Neutrophil (primary cell): ENCODE measurements around the gene RCE1.

Source experiments
- H3K27ac ChIP-seq: fragments of 200-600 bp; sonication (generic); 2 replicates; pipeline ENCODE4 v1.5.1; 2016; ENCODE audit warnings: mild to moderate bottlenecking, moderate library complexity
- H3K27me3 ChIP-seq: fragments of 200-600 bp; sonication (generic); 2 replicates; pipeline ENCODE4 v1.6.0; 2016; ENCODE audit warnings: mild to moderate bottlenecking
- H3K36me3 ChIP-seq: fragments of 200-600 bp; sonication (generic); 2 replicates; pipeline ENCODE4 v1.5.1; 2017
- H3K4me1 ChIP-seq, 2 experiments: fragments of 200-600 bp in 1 of 2; sonication (generic) in 1 of 2; 1 replicate in 1 of 2; 2 replicates in 1 of 2; pipeline versions ENCODE4 v1.5.1 to v1.6.1; 2013 to 2016; ENCODE audit warnings: low read depth in 1 of 2, low read length in 1 of 2, mild to moderate bottlenecking in 1 of 2, moderate library complexity in 1 of 2; ENCODE audit not compliant: control insufficient read depth in 1 of 2, insufficient read depth in 1 of 2
- H3K4me3 ChIP-seq, 2 experiments: fragments of 200-600 bp in 1 of 2; sonication (generic) in 1 of 2; 1 replicate in 1 of 2; 2 replicates in 1 of 2; pipeline ENCODE4 v1.5.1; 2013 to 2016; ENCODE audit warnings: low read depth in 1 of 2, low read length in 1 of 2, mild to moderate bottlenecking in 1 of 2, moderate library complexity in 1 of 2
- H3K9me3 ChIP-seq: fragments of 200-600 bp; sonication (generic); 2 replicates; pipeline ENCODE4 v1.5.1; 2016
- TF ChIP-seq, protein P1 (sequence below): fragments of 200-600 bp; sonication (generic); IDR thresholded peaks from 2 replicates; pipeline ENCODE4 v1.5.1; 2016; ENCODE audit warnings: antibody characterized with exemption

RCE1 gene

DNA sequence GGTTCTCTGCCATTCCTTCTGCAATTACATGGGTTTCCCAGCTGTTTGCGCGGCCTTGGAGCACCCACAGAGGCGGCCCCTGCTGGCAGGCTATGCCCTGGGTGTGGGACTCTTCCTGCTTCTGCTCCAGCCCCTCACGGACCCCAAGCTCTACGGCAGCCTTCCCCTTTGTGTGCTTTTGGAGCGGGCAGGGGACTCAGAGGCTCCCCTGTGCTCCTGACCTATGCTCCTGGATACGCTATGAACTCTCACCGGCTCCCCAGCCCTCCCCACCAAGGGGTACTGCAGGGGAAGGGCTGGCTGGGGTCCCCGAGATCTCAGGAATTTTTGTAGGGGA lies 2.6 kb downstream of the RCE1 start:
- Histone ChIP-seq H3K27ac (no peak overlapping the region), H3K36me3 (peaks cover 33% of the 10 kb centered on the region), H3K27me3 (no peaks in the 10 kb centered on the region), H3K9me3 (no peaks in the 10 kb centered on the region), H3K4me3 (no peak overlapping the region), H3K4me1 (peaks cover 26 to 27% of the 10 kb centered on the region in 2 experiments)
- TF ChIP-seq, protein P1, sequence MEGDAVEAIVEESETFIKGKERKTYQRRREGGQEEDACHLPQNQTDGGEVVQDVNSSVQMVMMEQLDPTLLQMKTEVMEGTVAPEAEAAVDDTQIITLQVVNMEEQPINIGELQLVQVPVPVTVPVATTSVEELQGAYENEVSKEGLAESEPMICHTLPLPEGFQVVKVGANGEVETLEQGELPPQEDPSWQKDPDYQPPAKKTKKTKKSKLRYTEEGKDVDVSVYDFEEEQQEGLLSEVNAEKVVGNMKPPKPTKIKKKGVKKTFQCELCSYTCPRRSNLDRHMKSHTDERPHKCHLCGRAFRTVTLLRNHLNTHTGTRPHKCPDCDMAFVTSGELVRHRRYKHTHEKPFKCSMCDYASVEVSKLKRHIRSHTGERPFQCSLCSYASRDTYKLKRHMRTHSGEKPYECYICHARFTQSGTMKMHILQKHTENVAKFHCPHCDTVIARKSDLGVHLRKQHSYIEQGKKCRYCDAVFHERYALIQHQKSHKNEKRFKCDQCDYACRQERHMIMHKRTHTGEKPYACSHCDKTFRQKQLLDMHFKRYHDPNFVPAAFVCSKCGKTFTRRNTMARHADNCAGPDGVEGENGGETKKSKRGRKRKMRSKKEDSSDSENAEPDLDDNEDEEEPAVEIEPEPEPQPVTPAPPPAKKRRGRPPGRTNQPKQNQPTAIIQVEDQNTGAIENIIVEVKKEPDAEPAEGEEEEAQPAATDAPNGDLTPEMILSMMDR, result no peak

DNA sequence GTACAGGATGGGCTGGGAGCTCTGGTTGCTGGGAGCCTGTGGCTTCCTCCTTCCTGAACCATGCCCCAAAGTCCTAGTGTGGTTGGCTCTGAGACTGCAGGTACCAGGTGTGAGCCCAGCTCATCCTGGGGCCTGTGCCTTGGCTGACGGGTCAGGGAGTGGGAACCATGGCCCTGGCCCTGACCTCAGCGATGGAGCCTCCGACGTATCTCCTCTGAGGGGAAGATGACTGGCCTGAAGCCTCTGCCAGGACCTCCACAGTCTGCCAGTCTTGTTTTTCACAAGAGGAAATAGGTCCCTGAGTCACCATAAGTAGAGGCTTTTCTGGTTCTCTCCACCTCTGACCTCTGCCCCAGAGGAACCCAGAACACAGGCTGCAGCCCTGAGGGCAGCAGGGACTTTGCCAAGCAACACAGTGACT lies 3.4 kb downstream of the RCE1 start:
- Histone ChIP-seq H3K9me3 (no peaks in the 10 kb centered on the region), H3K36me3 (peaks cover 33% of the 10 kb centered on the region), H3K4me1 (peaks cover 22 to 23% of the 10 kb centered on the region in 2 experiments), H3K4me3 (no peak overlapping the region), H3K27me3 (no peaks in the 10 kb centered on the region), H3K27ac (no peak overlapping the region)
- TF ChIP-seq, protein P1, result no peak

DNA sequence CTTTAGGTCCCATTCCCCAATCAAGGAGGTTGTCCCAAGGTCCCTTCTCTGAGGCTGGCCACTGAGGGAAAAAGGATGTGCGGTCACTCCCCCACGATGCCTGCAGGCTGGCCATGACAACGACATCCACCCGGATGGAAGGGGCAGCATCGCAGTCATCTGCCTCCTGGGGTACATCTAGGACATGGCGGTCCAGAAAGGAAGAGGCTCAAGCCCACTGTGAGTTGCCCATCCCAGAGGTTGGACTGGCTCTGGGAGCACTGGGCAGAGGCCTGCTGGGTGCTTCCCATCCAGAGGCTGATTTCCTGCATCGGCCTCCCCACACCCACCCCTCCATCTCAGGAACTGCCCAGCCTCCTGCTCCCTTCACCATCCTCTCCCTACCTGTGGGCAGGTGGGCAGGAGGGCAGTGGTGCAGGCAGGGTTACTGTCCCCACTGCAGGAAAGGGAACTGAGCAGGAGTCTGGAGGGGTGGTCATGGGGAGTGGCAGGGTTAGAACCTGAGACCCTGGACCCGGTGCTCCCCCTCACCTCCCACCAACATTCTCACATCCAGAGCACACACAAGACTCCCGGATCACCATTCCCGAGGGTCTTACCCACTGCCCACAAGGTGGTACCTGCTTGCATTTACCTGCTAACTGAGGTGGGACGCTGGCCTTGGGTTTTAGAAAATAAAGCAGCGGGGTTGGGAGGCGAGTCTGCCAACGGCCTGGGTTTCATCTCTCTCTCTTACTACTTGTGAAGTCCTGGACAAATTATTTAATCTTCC lies 4.4 kb downstream of the RCE1 start:
- Histone ChIP-seq H3K27me3 (no peaks in the 10 kb centered on the region), H3K4me1 (peaks cover 12 to 19% of the 10 kb centered on the region in 2 experiments), H3K4me3 (no peak overlapping the region), H3K36me3 (peaks cover 33% of the 10 kb centered on the region), H3K27ac (no peak overlapping the region), H3K9me3 (no peaks in the 10 kb centered on the region)
- TF ChIP-seq, protein P1, result no peak

DNA sequence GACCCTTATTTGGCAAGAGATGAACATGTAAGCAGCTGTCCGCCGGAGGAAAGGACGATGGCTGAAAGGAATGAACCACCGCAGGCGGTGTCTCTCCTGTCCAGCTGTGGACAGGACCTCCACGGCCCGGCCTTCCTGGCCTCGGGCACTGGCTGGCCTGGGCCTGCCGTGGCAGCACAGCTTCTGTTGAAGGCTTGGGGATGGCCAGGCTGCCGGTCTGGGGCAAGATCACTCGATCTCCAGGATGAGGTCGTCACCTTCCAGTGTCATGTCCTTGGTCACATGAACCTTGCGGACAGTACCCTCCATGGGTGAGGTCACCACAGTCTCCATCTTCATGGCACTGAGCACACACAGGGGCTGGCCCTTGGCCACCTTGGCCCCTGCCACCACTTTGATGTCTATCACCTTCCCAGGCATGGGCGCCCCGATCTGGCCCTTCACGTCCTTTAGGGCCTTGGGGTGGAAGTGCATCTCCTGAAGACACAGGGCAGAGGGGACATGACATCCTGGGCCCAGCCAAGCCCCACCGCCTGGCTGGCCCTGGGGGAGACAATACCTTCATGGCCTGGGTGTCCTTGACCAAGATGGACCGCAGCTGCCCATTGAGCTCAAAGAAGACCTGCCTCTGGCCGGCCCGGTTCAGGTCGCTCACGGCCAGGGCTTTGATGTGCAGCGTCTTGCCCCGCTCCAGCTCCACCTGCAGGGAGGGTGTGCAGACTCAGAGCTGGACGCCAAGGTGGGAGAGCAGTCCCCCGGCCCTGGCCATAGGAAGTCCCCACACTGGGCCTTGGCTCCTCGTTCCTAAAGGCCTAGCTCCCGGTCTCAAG lies 5.6 kb downstream of the RCE1 start:
- Histone ChIP-seq H3K27me3 (no peaks in the 10 kb centered on the region), H3K36me3 (peaks cover 33% of the 10 kb centered on the region), H3K27ac (no peak overlapping the region), H3K4me1 (peaks cover 7 to 13% of the 10 kb centered on the region in 2 experiments), H3K9me3 (no peaks in the 10 kb centered on the region), H3K4me3 (no peak overlapping the region)
- TF ChIP-seq, protein P1, result no peak

DNA sequence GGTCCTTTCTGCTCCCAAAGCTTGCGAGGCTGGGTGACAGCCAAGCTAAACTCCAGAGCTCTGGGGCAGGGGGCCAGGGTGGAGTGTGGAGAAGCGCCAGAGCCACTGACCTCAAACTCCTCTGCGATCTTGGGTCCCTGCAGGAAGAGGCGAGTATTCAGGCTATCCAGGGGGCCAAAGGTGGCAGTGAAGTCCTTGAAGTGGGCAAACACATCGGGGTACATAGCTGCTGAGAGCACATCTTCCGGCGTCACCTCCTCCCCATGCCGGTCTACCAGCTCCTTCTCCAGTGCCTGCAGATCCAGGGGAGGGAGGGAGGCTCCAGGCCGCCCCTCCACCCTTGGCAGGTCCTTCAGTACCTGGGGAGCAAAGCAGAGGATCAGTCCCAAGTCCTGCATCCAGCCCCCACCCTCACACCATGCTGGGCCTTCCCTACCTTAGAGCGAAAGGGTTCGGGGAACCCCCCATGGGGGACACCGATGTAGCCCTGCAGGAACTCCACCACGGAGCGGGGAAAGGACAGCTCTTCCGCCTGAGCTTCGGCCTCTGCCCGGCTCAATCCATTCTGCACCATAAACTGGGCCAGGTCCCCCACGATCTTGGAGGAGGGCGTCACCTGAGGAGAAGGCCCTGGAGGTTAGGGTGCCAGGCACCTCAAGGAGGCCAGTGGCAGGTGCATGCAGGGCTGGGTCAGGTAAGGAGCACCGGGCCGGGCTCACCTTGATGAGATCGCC lies 6.4 kb downstream of the RCE1 start:
- peaks cover 33% of the 10 kb centered on the region for H3K36me3 ChIP-seq
- H3K9me3 ChIP-seq, result no peaks in the 10 kb centered on the region
- no peak overlapping the region for H3K27ac ChIP-seq
- TF ChIP-seq, protein P1, result no peak
- H3K4me3 ChIP-seq, result no peak overlapping the region
- no peaks in the 10 kb centered on the region for H3K27me3 ChIP-seq
- peaks cover 0 to 8% of the 10 kb centered on the region in 2 experiments for H3K4me1 ChIP-seq
